ENCODE data around the gene SLC22A5.

The SLC22A5 gene

GRCh38 chr5:132322266-132322665, 47.2 kb upstream of the SLC22A5 start:
- Histone ChIP-seq H3K4me3 (ENCODE audit: low read depth, low read length, poor library complexity, severe bottlenecking) (no peak overlapping the region), H3K79me2 (ENCODE audit: insufficient read depth, low read length) (no peaks in the 10 kb centered on the region), H3K27me3 (ENCODE audit: insufficient read depth, low read length) (no peaks in the 10 kb centered on the region), H3F3A (ENCODE audit: insufficient read depth, low read length) (no peaks in the 10 kb centered on the region), H3K4me2 (ENCODE audit: low read length) (no peak overlapping the region), H2AFZ (ENCODE audit: low read length) (no peak overlapping the region), H3K27ac (ENCODE audit: low read depth, low read length, poor library complexity, severe bottlenecking) (no peak overlapping the region), H3K9me3 (ENCODE audit: low read length) (no peaks in the 10 kb centered on the region), H4K20me1 (ENCODE audit: insufficient read depth, low read length) (no peaks in the 10 kb centered on the region), H3K36me3 (ENCODE audit: insufficient read depth, low read length) (no peaks in the 10 kb centered on the region), H3K4me1 (ENCODE audit: insufficient read depth, low read length, severe bottlenecking) (no peaks in the 10 kb centered on the region), H3K9me2 (ENCODE audit: low read depth, low read length) (no peaks in the 10 kb centered on the region), H3K9ac (ENCODE audit: low read length) (no peak overlapping the region)
- TF ChIP-seq EZH2 (IDR thresholded peaks at IDR 0.05; ENCODE audit: borderline replicate concordance, low read length) = no peak
- TF ChIP-seq CTCF (IDR thresholded peaks at IDR 0.05; ENCODE audit: low read length) = no peak

GRCh38 chr5:132323202-132323601, 46.3 kb upstream of the SLC22A5 start:
- no peaks in the 10 kb centered on the region for H3K4me1 ChIP-seq (ENCODE audit: insufficient read depth, low read length, severe bottlenecking)
- no peaks in the 10 kb centered on the region for H3F3A ChIP-seq (ENCODE audit: insufficient read depth, low read length)
- H4K20me1 ChIP-seq (ENCODE audit: insufficient read depth, low read length) = no peaks in the 10 kb centered on the region
- H3K36me3 ChIP-seq (ENCODE audit: insufficient read depth, low read length) = no peaks in the 10 kb centered on the region
- no peak overlapping the region for H3K4me3 ChIP-seq (ENCODE audit: low read depth, low read length, poor library complexity, severe bottlenecking)
- H3K27ac ChIP-seq (ENCODE audit: low read depth, low read length, poor library complexity, severe bottlenecking) = no peak overlapping the region
- no peak overlapping the region for H2AFZ ChIP-seq (ENCODE audit: low read length)
- H3K4me2 ChIP-seq (ENCODE audit: low read length) = no peak overlapping the region
- TF ChIP-seq CTCF (IDR thresholded peaks at IDR 0.05; ENCODE audit: low read length) (no peak), EZH2 (IDR thresholded peaks at IDR 0.05; ENCODE audit: borderline replicate concordance, low read length) (no peak)
- no peaks in the 10 kb centered on the region for H3K9me2 ChIP-seq (ENCODE audit: low read depth, low read length)
- no peaks in the 10 kb centered on the region for H3K27me3 ChIP-seq (ENCODE audit: insufficient read depth, low read length)
- no peaks in the 10 kb centered on the region for H3K9me3 ChIP-seq (ENCODE audit: low read length)
- H3K9ac ChIP-seq (ENCODE audit: low read length) = no peak overlapping the region
- no peaks in the 10 kb centered on the region for H3K79me2 ChIP-seq (ENCODE audit: insufficient read depth, low read length)

GRCh38 chr5:132325691-132326090, 43.8 kb upstream of the SLC22A5 start:
- H3K9ac ChIP-seq (ENCODE audit: low read length) = no peak overlapping the region
- H2AFZ ChIP-seq (ENCODE audit: low read length) = no peak overlapping the region
- H3K36me3 ChIP-seq (ENCODE audit: insufficient read depth, low read length) = no peaks in the 10 kb centered on the region

More at GRCh38 chr5:132325691-132326090, 43.8 kb upstream of the SLC22A5 start:
- H3K4me1 ChIP-seq (ENCODE audit: insufficient read depth, low read length, severe bottlenecking) = no peaks in the 10 kb centered on the region
- no peak overlapping the region for H3K4me2 ChIP-seq (ENCODE audit: low read length)
- TF ChIP-seq CTCF (IDR thresholded peaks at IDR 0.05; ENCODE audit: low read length) = no peak
- H3K9me2 ChIP-seq (ENCODE audit: low read depth, low read length) = no peaks in the 10 kb centered on the region
- H3K79me2 ChIP-seq (ENCODE audit: insufficient read depth, low read length) = no peaks in the 10 kb centered on the region
- H4K20me1 ChIP-seq (ENCODE audit: insufficient read depth, low read length) = no peaks in the 10 kb centered on the region
- no peak overlapping the region for H3K27ac ChIP-seq (ENCODE audit: low read depth, low read length, poor library complexity, severe bottlenecking)
- H3F3A ChIP-seq (ENCODE audit: insufficient read depth, low read length) = no peaks in the 10 kb centered on the region
- H3K4me3 ChIP-seq (ENCODE audit: low read depth, low read length, poor library complexity, severe bottlenecking) = no peak overlapping the region
- H3K9me3 ChIP-seq (ENCODE audit: low read length) = no peaks in the 10 kb centered on the region
- no peaks in the 10 kb centered on the region for H3K27me3 ChIP-seq (ENCODE audit: insufficient read depth, low read length)

All from OCI-LY1 (cell line).